ENCODE data around the gene KCND3.

Gene KCND3

DNA sequence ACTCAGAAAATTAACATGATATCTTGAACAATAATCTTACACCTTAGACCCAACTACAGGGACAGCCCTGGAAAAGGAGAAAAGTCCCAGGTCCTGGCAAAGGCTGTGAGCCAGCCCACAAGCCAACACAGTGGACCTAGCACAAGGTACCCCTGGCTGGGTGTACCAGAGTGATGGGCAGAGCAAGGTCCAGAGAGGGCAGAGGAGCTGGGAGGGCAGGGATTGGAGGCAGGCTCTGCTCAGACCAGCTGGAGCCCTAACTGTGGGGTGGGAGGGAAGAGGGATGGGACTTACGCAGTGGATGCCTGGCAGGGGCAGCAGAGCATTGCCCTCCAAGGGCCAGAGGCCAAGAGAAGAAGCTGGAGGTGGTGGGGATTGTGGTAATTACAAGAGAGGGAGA lies 101.6 kb downstream of the KCND3 start:
- Histone ChIP-seq H3K4me1 (ENCODE audit: control insufficient read depth in 2 of 2, insufficient read depth in 2 of 2, low read length in 2 of 2) (no peaks in the 10 kb centered on the region), H3K27me3 (ENCODE audit: control insufficient read depth in 2 of 2, insufficient read depth in 2 of 2, low read length in 2 of 2) (peaks cover 0 to 3% of the 10 kb centered on the region in 2 donors), H3K9me3 (ENCODE audit: control insufficient read depth in 2 of 2, low read length in 2 of 2) (no peaks in the 10 kb centered on the region), H3K4me3 (ENCODE audit: low read length in 2 of 2) (no peak overlapping the region), H3K27ac (ENCODE audit: low read depth in 2 of 2, low read length in 2 of 2) (no peak overlapping the region), H3K36me3 (ENCODE audit: control insufficient read depth in 2 of 2, insufficient read depth in 2 of 2, low read length in 2 of 2) (no peaks in the 10 kb centered on the region), H3K9ac (ENCODE audit: low read depth in 1 of 2, low read length in 2 of 2) (no peak overlapping the region)

GRCh38 chr1:111887385-111887784 lies 102.1 kb downstream of the KCND3 start:
- H3K27ac ChIP-seq (ENCODE audit: low read depth in 2 of 2, low read length in 2 of 2), result no peak overlapping the region
- no peak overlapping the region for H3K9ac ChIP-seq (ENCODE audit: low read depth in 1 of 2, low read length in 2 of 2)
- peaks cover 0 to 3% of the 10 kb centered on the region in 2 donors for H3K27me3 ChIP-seq (ENCODE audit: control insufficient read depth in 2 of 2, insufficient read depth in 2 of 2, low read length in 2 of 2)
- H3K36me3 ChIP-seq (ENCODE audit: control insufficient read depth in 2 of 2, insufficient read depth in 2 of 2, low read length in 2 of 2), result no peaks in the 10 kb centered on the region
- no peaks in the 10 kb centered on the region for H3K4me1 ChIP-seq (ENCODE audit: control insufficient read depth in 2 of 2, insufficient read depth in 2 of 2, low read length in 2 of 2)
- no peaks in the 10 kb centered on the region for H3K9me3 ChIP-seq (ENCODE audit: control insufficient read depth in 2 of 2, low read length in 2 of 2)
- H3K4me3 ChIP-seq (ENCODE audit: low read length in 2 of 2), result no peak overlapping the region

DNA sequence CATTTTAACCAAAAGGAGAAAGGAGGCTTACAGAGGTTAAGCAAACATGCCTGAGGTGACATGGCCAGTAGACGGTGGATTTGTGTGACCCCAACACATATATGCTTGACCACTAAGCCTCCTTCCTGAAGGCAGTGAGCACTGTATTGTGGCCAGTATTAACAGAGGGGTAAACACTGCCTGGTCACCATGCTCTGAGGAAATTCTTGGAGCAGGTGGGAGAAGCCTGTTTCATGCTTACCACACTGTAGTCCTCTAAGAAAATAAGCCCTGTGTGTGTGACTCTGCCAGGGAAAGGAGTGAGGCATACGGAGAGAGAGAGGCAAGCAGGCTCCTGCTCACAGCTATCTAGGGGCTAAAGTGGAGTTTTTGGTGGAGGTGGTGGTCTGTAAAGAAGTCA lies 102.7 kb downstream of the KCND3 start:
- Histone ChIP-seq H3K36me3 (ENCODE audit: control insufficient read depth in 2 of 2, insufficient read depth in 2 of 2, low read length in 2 of 2) (no peaks in the 10 kb centered on the region), H3K4me1 (ENCODE audit: control insufficient read depth in 2 of 2, insufficient read depth in 2 of 2, low read length in 2 of 2) (no peaks in the 10 kb centered on the region), H3K27me3 (ENCODE audit: control insufficient read depth in 2 of 2, insufficient read depth in 2 of 2, low read length in 2 of 2) (peaks cover 0 to 3% of the 10 kb centered on the region in 2 donors), H3K9ac (ENCODE audit: low read depth in 1 of 2, low read length in 2 of 2) (no peak overlapping the region), H3K9me3 (ENCODE audit: control insufficient read depth in 2 of 2, low read length in 2 of 2) (no peaks in the 10 kb centered on the region), H3K4me3 (ENCODE audit: low read length in 2 of 2) (no peak overlapping the region), H3K27ac (ENCODE audit: low read depth in 2 of 2, low read length in 2 of 2) (no peak overlapping the region)

- Histone ChIP-seq H3K4me1 (ENCODE audit: control insufficient read depth in 2 of 2, insufficient read depth in 2 of 2, low read length in 2 of 2) (no peaks in the 10 kb centered on the region), H3K9me3 (ENCODE audit: control insufficient read depth in 2 of 2, low read length in 2 of 2) (no peaks in the 10 kb centered on the region), H3K4me3 (ENCODE audit: low read length in 2 of 2) (no peak overlapping the region), H3K36me3 (ENCODE audit: control insufficient read depth in 2 of 2, insufficient read depth in 2 of 2, low read length in 2 of 2) (no peaks in the 10 kb centered on the region), H3K27me3 (ENCODE audit: control insufficient read depth in 2 of 2, insufficient read depth in 2 of 2, low read length in 2 of 2) (peaks cover 0 to 3% of the 10 kb centered on the region in 2 donors), H3K27ac (ENCODE audit: low read depth in 2 of 2, low read length in 2 of 2) (no peak overlapping the region), H3K9ac (ENCODE audit: low read depth in 1 of 2, low read length in 2 of 2) (no peak overlapping the region)
Measured at GRCh38 chr1:111884772-111885443, 104.6 kb downstream of the KCND3 start.

- Histone ChIP-seq H3K27ac (ENCODE audit: low read depth in 2 of 2, low read length in 2 of 2) (no peak overlapping the region), H3K4me3 (ENCODE audit: low read length in 2 of 2) (no peak overlapping the region), H3K9ac (ENCODE audit: low read depth in 1 of 2, low read length in 2 of 2) (no peak overlapping the region), H3K9me3 (ENCODE audit: control insufficient read depth in 2 of 2, low read length in 2 of 2) (no peaks in the 10 kb centered on the region), H3K4me1 (ENCODE audit: control insufficient read depth in 2 of 2, insufficient read depth in 2 of 2, low read length in 2 of 2) (no peaks in the 10 kb centered on the region), H3K36me3 (ENCODE audit: control insufficient read depth in 2 of 2, insufficient read depth in 2 of 2, low read length in 2 of 2) (no peaks in the 10 kb centered on the region), H3K27me3 (ENCODE audit: control insufficient read depth in 2 of 2, insufficient read depth in 2 of 2, low read length in 2 of 2) (peaks cover 0 to 3% of the 10 kb centered on the region in 2 donors)
Measured at GRCh38 chr1:111882986-111883560, 106.4 kb downstream of the KCND3 start.

DNA sequence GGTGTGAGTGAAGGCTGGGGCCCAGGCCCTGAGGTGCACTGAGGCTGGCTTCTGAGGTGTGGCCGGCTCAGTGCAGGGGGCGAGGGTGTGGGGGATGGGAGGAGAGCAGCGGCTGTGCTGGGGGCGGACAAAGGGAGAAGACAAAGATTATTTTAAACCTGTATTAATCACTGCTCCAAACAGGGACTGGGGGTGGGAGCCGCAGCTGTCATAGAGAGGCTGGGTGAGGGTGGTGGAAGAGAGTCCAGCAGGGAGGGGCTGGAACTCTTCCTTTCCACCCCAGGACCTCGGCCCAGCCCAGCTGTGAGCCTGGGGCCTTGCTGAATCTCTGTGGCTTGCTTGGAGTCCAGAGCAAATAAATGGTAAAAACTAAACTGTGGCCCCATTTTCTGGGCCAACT lies 106.9 kb downstream of the KCND3 start:
- no peak overlapping the region for H3K27ac ChIP-seq (ENCODE audit: low read depth in 2 of 2, low read length in 2 of 2)
- H3K9me3 ChIP-seq (ENCODE audit: control insufficient read depth in 2 of 2, low read length in 2 of 2), result no peaks in the 10 kb centered on the region
- H3K36me3 ChIP-seq (ENCODE audit: control insufficient read depth in 2 of 2, insufficient read depth in 2 of 2, low read length in 2 of 2), result no peaks in the 10 kb centered on the region
- H3K9ac ChIP-seq (ENCODE audit: low read depth in 1 of 2, low read length in 2 of 2), result no peak overlapping the region
- H3K27me3 ChIP-seq (ENCODE audit: control insufficient read depth in 2 of 2, insufficient read depth in 2 of 2, low read length in 2 of 2), result peaks cover 0 to 3% of the 10 kb centered on the region in 2 donors
- no peak overlapping the region for H3K4me3 ChIP-seq (ENCODE audit: low read length in 2 of 2)
- H3K4me1 ChIP-seq (ENCODE audit: control insufficient read depth in 2 of 2, insufficient read depth in 2 of 2, low read length in 2 of 2), result no peaks in the 10 kb centered on the region

DNA sequence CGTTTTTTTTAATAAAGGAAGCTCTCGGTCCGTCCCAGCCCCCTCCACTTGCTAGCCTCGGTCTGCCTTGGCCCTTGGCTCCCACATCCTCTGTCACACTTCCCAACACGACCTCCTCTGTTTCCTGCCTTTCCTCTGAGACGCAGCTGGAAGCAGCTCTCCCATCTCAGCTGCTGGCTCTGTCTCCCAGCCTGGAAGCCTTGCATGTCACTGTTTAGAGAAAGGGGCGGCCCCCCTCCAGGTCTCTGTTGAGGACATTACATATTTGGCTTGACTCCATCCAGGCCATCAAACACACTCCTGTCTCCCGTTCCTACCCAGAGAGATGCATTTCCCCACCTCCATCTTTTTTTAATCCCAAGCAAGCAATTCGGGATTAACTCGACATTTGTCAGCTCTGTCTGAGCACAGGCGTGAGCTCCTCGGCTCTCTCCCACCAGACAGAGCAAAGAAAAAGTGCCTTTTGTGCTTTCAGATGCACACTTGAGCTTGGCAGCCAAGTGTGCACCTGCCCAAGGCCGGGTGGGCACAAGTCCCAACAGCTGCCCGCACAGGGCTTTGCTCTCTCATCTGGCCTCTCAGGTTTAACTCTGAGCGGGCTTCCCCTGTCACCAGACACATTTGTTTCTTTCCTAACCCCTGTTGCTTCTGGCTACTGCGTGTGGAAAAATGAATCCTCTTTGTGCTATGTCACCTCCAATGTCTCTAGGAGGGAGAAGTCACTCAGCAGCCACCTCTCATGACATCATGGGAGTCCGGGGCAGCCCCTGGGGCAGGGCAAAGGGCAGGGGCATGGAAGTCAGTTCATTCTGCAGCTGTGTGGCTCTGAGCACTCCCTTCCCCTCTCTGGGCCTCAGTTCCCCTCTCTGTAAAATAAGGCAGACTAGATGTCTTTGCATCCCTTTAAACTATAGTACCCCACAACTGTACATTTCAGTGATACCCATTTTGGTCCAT lies 108.3 kb downstream of the KCND3 start:
- Histone ChIP-seq H3K27me3 (ENCODE audit: control insufficient read depth in 2 of 2, insufficient read depth in 2 of 2, low read length in 2 of 2) (no peaks in the 10 kb centered on the region), H3K36me3 (ENCODE audit: control insufficient read depth in 2 of 2, insufficient read depth in 2 of 2, low read length in 2 of 2) (no peaks in the 10 kb centered on the region), H3K4me1 (ENCODE audit: control insufficient read depth in 2 of 2, insufficient read depth in 2 of 2, low read length in 2 of 2) (no peaks in the 10 kb centered on the region), H3K27ac (ENCODE audit: low read depth in 2 of 2, low read length in 2 of 2) (no peak overlapping the region), H3K9me3 (ENCODE audit: control insufficient read depth in 2 of 2, low read length in 2 of 2) (no peaks in the 10 kb centered on the region), H3K9ac (ENCODE audit: low read depth in 1 of 2, low read length in 2 of 2) (no peak overlapping the region), H3K4me3 (ENCODE audit: low read length in 2 of 2) (no peak overlapping the region)

- Histone ChIP-seq H3K36me3 (ENCODE audit: control insufficient read depth in 2 of 2, insufficient read depth in 2 of 2, low read length in 2 of 2) (no peaks in the 10 kb centered on the region), H3K4me1 (ENCODE audit: control insufficient read depth in 2 of 2, insufficient read depth in 2 of 2, low read length in 2 of 2) (no peaks in the 10 kb centered on the region), H3K27ac (ENCODE audit: low read depth in 2 of 2, low read length in 2 of 2) (no peak overlapping the region), H3K9ac (ENCODE audit: low read depth in 1 of 2, low read length in 2 of 2) (no peak overlapping the region), H3K4me3 (ENCODE audit: low read length in 2 of 2) (no peak overlapping the region), H3K27me3 (ENCODE audit: control insufficient read depth in 2 of 2, insufficient read depth in 2 of 2, low read length in 2 of 2) (no peaks in the 10 kb centered on the region), H3K9me3 (ENCODE audit: control insufficient read depth in 2 of 2, low read length in 2 of 2) (no peaks in the 10 kb centered on the region)
Measured at GRCh38 chr1:111879081-111879480, 110.4 kb downstream of the KCND3 start.

DNA sequence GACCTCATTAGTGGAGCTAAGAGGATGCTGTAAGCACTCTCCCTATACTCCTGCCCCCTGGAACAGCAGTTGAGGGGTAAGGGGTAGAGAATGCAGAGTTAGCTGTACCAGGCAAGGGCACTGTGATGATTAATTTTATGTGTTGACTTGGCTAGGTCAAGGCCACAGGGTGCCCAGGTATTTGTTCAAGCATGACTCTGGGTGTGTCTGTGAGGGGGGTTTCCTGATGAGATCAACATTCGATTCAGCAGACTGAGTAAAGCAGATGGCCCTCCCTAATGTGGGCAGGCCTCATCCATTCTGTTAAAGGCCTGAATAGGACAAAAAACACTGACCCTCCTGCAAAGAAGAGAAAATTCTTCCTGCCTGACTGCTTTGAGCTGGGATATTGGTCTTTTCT lies 110.8 kb downstream of the KCND3 start:
- no peak overlapping the region for H3K9ac ChIP-seq (ENCODE audit: low read depth in 1 of 2, low read length in 2 of 2)
- no peak overlapping the region for H3K4me3 ChIP-seq (ENCODE audit: low read length in 2 of 2)
- H3K27ac ChIP-seq (ENCODE audit: low read depth in 2 of 2, low read length in 2 of 2), result no peak overlapping the region
- H3K9me3 ChIP-seq (ENCODE audit: control insufficient read depth in 2 of 2, low read length in 2 of 2), result no peaks in the 10 kb centered on the region
- no peaks in the 10 kb centered on the region for H3K27me3 ChIP-seq (ENCODE audit: control insufficient read depth in 2 of 2, insufficient read depth in 2 of 2, low read length in 2 of 2)
- H3K4me1 ChIP-seq (ENCODE audit: control insufficient read depth in 2 of 2, insufficient read depth in 2 of 2, low read length in 2 of 2), result no peaks in the 10 kb centered on the region
- H3K36me3 ChIP-seq (ENCODE audit: control insufficient read depth in 2 of 2, insufficient read depth in 2 of 2, low read length in 2 of 2), result no peaks in the 10 kb centered on the region

- Histone ChIP-seq H3K27me3 (ENCODE audit: control insufficient read depth in 2 of 2, insufficient read depth in 2 of 2, low read length in 2 of 2) (no peaks in the 10 kb centered on the region), H3K27ac (ENCODE audit: low read depth in 2 of 2, low read length in 2 of 2) (no peak overlapping the region), H3K9ac (ENCODE audit: low read depth in 1 of 2, low read length in 2 of 2) (no peak overlapping the region), H3K36me3 (ENCODE audit: control insufficient read depth in 2 of 2, insufficient read depth in 2 of 2, low read length in 2 of 2) (no peaks in the 10 kb centered on the region), H3K9me3 (ENCODE audit: control insufficient read depth in 2 of 2, low read length in 2 of 2) (no peaks in the 10 kb centered on the region), H3K4me3 (ENCODE audit: low read length in 2 of 2) (no peak overlapping the region), H3K4me1 (ENCODE audit: control insufficient read depth in 2 of 2, insufficient read depth in 2 of 2, low read length in 2 of 2) (no peaks in the 10 kb centered on the region)
Measured at GRCh38 chr1:111878091-111878490, 111.4 kb downstream of the KCND3 start.
